ENCODE measurements around the gene GBP1.

GBP1 gene

DNA sequence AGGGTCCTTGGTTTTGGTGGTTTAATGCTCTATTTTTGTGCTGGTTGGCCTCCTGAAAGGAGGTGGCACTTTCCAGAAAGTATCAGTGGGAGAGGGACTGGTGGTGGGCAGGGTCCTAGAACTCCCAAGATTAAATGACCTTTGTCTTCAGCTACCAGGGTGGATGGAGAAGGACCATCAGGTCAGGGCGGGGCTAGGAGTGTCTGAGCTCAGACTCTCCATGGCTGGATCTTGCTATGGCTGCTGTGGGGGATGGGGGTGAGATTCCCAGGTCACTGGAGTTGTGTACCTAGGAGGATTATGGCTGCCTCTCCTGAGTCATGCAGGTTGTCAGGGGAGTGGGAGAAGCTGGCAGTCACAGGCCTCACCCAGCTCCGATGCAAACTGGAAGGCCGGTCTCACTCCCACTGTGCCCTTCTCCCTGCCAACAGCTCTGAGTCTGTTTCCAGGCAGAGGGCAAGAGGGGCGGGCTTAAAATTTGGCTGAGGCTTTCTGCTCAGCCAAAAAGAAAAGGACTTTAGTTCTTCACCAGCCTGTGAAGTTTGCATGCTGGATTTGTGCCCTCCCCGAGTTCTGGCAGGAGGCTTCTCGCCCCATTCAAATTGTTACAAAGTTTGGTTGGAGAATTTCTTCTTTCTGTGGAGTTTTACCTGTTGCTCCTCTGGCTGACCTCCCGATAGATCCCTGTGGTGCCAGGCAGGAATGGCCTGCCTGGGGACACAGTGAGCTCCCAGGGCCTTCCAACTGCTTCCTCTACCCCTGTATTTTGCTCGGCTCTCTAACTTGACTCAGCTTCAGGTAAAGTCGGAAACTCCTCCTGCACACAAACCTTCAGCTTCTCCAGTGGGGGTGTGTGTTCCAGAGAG, 59.5 kb downstream of the GBP1 start:
- DNase-seq = no peak

Measured in MV-4-11 (cell line).